Astrocyte of the spinal cord (primary cell): ENCODE measurements around the gene RBP5.

Source experiments
- DNase-seq: peaks from one replicate; pipeline ENCODE4 v3.0.0; 2011; ENCODE audit warnings: low read depth, low spot score
- H3K4me3 ChIP-seq: 2 replicates; pipeline ENCODE4 v1.5.1; 2011; ENCODE audit warnings: low read depth, mild to moderate bottlenecking, low read length, moderate library complexity
- in situ Hi-C: cut with HindIII; loops from 2 replicates; pipeline ENCODE4 v1.10.0; 2017; ENCODE audit warnings: low sequenced_read_pairs
- TF ChIP-seq, protein P1 (sequence below): IDR thresholded peaks from 2 replicates; pipeline ENCODE4 v1.5.1; 2012; ENCODE audit warnings: low read depth, mild to moderate bottlenecking, low read length, inconsistent platforms

Gene RBP5

DNA sequence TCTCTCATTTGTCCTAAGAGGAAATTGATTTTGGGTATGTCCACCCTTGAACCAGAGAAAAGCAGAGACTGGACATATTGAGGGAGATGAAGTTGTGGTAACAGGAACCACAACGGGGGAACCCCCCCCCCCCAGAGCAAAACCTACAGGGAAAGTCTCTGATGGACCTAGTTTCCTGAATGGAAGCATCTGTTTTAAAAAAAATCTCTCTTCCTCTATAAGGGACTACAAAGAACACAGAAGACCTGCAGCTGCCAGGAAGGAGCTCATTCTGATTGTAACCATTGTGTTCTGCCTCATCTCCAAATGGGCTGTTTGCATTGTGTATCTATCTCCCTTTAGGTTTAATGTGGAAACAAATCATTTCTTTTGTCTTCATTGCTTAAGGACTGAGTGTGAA is 54.7 kb downstream of the RBP5 start:
- in situ Hi-C loops: no loop called here
- H3K4me3 ChIP-seq: no peak overlapping the region
- TF ChIP-seq, protein P1, sequence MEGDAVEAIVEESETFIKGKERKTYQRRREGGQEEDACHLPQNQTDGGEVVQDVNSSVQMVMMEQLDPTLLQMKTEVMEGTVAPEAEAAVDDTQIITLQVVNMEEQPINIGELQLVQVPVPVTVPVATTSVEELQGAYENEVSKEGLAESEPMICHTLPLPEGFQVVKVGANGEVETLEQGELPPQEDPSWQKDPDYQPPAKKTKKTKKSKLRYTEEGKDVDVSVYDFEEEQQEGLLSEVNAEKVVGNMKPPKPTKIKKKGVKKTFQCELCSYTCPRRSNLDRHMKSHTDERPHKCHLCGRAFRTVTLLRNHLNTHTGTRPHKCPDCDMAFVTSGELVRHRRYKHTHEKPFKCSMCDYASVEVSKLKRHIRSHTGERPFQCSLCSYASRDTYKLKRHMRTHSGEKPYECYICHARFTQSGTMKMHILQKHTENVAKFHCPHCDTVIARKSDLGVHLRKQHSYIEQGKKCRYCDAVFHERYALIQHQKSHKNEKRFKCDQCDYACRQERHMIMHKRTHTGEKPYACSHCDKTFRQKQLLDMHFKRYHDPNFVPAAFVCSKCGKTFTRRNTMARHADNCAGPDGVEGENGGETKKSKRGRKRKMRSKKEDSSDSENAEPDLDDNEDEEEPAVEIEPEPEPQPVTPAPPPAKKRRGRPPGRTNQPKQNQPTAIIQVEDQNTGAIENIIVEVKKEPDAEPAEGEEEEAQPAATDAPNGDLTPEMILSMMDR: no peak
- DNase-seq: no peak
